Subcutaneous adipose tissue (tissue), 4 donors: ENCODE results near the gene C6orf89. TPM values are rescaled to one million over a fixed set of nuclear protein-coding genes. Genes with fewer than 3 reads are reported as not detected.

Experiments used
- total RNA-seq, 4 donors: library from RNA; depleted of rRNA; stranded (reverse); fragments of >200 nt; gene quantifications; one replicate each; pipeline ENCODE4 v1.1.0, GENCODE V29; 2016
- TF ChIP-seq, protein P1 (sequence below): fragments of 450-650 bp; IDR thresholded peaks from one replicate; pipeline ENCODE4 v1.5.1; 2016; ENCODE audit warnings: low read depth, mild to moderate bottlenecking, control low read depth, antibody characterized with exemption, moderate library complexity

The C6orf89 gene
- total RNA-seq, 4 donors from 2014 or later: 36.2 to 49.5 (median 44.2) TPM

DNA sequence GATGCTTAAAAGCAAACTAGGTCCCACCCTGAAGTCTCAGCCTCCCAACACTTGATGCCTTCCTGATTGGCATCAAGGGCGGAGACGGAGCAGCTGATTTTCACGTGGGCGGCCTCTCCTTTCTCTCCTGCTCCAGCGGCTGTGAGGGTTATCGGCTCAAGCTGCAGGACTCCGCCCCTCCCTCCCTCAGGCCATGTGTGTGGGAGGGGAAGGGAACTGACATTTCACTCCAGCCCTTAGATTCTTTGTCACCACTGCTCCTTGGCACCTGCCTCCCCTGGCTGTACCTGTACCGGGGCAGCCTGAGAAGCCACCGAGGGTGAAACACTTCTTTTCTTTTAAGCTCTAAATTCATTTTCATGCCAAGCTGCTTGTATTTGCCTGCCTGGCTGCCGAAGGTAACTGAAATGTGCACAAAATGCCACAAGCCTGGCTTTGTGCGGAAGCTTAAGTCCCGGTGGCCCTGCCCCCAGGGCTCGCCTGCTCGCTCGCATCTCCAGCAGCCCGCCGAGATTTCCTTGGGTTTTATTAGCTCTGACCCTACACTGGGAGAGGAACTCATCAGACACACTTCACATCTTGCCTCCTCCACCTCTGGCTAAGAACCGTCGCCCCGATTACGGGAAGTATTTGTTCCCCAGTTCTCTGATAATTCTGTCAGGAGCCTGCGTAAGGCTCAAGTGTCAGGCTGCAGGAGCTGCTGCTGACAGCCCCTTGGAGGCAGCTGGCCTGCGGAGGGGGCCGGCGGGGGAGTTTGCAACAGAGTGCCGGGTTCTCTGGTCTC is 36.9 kb upstream of the C6orf89 start:
- TF ChIP-seq, protein P1, sequence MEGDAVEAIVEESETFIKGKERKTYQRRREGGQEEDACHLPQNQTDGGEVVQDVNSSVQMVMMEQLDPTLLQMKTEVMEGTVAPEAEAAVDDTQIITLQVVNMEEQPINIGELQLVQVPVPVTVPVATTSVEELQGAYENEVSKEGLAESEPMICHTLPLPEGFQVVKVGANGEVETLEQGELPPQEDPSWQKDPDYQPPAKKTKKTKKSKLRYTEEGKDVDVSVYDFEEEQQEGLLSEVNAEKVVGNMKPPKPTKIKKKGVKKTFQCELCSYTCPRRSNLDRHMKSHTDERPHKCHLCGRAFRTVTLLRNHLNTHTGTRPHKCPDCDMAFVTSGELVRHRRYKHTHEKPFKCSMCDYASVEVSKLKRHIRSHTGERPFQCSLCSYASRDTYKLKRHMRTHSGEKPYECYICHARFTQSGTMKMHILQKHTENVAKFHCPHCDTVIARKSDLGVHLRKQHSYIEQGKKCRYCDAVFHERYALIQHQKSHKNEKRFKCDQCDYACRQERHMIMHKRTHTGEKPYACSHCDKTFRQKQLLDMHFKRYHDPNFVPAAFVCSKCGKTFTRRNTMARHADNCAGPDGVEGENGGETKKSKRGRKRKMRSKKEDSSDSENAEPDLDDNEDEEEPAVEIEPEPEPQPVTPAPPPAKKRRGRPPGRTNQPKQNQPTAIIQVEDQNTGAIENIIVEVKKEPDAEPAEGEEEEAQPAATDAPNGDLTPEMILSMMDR: no peak

DNA sequence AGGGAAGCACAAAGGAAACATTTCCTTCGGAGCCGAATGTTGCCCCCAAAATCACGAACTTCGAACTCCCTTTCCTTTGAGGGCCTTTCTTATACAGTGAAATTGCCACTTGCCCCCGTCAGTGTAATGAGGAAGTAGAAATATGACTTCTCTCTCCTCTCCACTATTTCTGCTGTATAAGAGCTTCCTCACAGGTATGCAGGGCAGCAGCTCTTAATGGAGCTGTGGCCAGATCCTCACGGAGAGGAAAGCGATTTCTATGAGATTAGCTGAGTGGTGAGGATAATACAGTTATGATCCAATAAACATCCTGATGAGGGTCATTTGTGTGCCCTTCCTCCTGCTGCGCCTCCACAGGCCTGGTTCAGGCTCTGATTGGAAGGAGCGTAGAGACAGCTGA is 35.7 kb upstream of the C6orf89 start:
- TF ChIP-seq, protein P1: no peak

DNA sequence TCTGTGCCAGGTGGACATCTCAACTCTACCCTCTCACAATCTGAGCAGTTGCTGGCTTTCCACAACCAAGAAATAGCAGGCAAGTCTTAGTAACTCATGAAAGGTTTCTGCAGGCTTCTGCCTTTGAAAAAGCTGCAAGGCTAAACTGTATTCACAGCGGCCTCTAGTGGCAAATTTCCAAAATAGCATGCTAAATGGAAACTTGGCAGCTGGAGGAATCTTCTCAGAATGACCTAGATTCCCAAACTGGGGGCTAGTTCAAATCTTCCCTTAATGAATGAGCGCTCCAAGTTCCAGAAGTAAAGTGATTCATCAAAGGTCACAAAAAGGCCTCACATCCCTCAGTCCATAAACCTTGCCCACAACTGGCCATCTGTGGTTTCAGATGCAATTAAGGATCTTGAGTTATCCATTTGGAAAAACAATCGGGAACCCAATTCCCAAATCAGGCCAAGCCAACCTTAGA is 34.6 kb upstream of the C6orf89 start:
- TF ChIP-seq, protein P1: no peak

DNA sequence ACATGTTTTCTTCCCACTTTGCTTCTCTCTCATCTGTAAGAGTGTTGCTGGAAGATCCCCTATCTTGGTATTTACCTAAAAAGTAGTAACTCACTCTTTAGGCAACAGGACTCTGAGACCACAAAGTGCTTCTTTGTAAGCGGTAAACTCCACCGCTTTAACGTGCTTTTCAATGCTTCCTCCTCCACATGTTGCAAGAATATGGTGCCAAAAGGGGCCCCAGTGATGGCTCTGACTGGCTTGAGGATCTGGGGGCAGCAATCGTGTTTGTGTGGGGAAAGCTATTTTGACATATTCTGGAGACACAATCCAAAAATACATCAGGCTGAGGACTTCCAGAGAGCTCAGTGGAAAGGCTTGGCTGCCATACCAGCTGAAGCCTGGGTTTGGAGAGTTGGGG is 34.1 kb upstream of the C6orf89 start:
- TF ChIP-seq, protein P1: no peak

DNA sequence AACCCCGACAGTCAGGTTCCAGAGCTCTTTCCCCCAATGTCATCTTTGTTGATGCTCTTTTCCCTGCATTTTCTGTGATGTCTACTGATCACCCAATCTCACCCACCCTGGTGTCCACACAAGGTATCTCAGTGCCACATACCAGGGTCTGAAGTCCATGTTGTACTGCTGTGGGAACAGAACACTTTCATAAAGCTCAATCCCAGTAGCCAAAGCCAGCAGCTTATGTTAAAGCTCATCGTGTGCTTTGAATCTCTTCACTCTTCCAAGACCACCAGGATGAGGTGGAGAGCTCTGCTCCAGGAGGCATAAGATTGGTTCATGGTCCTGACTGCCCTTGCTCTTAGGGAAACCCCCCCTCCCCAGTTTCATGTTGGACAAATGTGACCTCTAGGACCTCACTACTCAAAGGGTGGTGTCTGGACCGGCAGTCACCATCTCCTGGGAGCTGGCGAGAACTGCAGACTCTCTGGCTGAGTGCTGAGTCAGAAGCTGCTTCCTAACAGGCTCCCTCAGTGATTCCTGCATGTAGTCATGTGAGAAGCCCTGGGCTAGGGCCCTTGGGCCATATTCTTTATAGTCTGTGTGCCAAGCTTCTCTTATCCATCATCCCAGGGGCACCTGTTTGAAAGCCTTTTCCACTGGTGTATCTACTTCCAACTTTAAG is 33.1 kb upstream of the C6orf89 start:
- TF ChIP-seq, protein P1: no peak

DNA sequence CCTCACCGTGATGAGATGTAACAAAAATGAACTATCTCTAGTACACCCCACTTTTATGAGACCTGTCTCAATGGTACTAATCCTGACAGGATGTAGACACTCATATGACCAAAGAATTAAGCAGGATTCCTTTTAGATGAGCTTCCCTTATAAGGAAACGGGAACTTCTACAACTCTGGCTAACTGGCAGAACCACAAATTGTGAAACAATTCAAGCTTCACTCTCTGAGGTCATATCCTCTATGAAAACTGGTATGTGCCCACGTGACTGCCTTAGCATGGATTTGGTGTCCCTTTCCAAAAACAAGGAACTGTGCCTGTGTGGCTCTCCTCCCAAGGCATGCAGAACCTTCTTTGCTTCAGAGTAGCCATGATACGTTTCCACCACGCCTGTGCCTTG is 32.4 kb upstream of the C6orf89 start:
- TF ChIP-seq, protein P1: no peak

DNA sequence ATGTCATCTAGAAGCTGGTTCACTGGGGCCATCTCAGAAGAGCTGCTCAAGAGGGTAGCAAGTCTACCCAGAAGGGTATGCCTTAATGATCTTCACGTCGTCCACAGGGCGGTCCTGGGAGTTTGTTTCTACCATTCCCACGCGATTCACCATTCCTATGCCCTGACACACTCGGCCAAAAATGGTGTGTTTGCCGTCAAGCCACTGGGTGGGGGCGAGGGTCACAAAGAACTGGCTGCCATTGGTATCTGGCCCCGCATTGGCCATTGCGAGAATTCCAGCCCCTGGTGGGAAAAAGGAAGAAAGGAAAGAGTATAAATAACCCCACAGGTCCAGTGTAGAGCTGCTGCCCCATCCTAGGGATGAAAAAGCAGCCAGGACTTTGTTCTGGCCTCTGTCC is 30.0 kb upstream of the C6orf89 start:
- TF ChIP-seq, protein P1: no peak
